ENCODE data around the gene SLC25A21. TPM values are rescaled to one million over a fixed set of nuclear protein-coding genes. Genes with fewer than 3 reads are reported as not detected.

Gene SLC25A21
- total and polyA plus RNA-seq, 10 of the 15 experiments (the other 5 are each of a cell fraction or from before 2014, with no cell fraction given), result 0.06 to 0.72 (median 0.17) TPM; not detected in 3

DNA sequence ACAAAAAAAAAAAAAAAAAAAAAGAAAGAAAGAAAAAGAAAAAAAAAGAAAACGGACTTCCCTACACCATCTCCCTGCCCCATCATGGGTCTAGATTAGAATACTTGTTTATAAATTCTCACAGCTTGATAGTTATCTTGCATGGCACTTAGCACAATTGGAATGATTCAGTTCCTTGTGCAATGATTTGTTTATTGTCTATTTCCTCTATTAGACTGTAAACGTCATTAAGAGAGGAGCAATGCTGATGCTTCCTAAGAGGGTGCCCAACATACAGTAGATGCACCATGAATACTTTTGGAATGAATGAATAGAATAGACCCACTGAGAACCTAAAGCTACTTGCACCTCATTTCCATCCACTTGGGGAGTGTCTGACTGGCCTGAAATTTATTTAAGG lies 469.9 kb downstream of the SLC25A21 start:
- in situ Hi-C loops (cut with MboI) (no loop called here), intact Hi-C loops (cut with micrococcal nuclease; ENCODE audit: unreplicated experiment) (no loop called here)
- ChIA-PET SMC1A (ENCODE audit: uncharacterized antibody, unreplicated experiment) (interaction anchor here (1.1 kb wide), 1 partner anchor 15 kb away, joined by 4 read pairs; no protein-coding TSS in a partner anchor), CTCF (interaction anchor here (2.2 kb wide), 1 partner anchor 46 kb away, joined by 5 read pairs; no protein-coding TSS in a partner anchor), RAD21 (ENCODE audit: unreplicated experiment) (no interaction called here), POLR2A (no interaction called here)
- Histone ChIP-seq H3K27me3 (replicated peaks in 1 of 2; ENCODE audit: control insufficient read depth in 2 of 2, insufficient read depth in 2 of 2, low read length in 1 of 2) (no peaks in the 10 kb centered on the region), H3K9me3 (replicated peaks; ENCODE audit: control insufficient read depth, insufficient read depth, low read length) (no peaks in the 10 kb centered on the region), H3K9ac (ENCODE audit: control insufficient read depth, insufficient read depth, low read length) (no peak overlapping the region), H4K20me1 (ENCODE audit: control insufficient read depth, insufficient read depth) (no peaks in the 10 kb centered on the region), H3K4me1 (ENCODE audit: control insufficient read depth, insufficient read depth, low read length) (no peaks in the 10 kb centered on the region), H3K4me2 (ENCODE audit: control insufficient read depth, insufficient read depth) (no peak overlapping the region), H3K27ac (ENCODE audit: control insufficient read depth, insufficient read depth) (no peak overlapping the region), H3K36me3 (ENCODE audit: control insufficient read depth in 2 of 2, insufficient read depth in 2 of 2, low read length in 1 of 2) (no peaks in the 10 kb centered on the region), H2AFZ (ENCODE audit: control insufficient read depth, low read depth, low read length) (no peak overlapping the region), H3K79me2 (ENCODE audit: control insufficient read depth, insufficient read depth, low read length) (no peaks in the 10 kb centered on the region), H3K4me3 (no peak overlapping the region)
- no peak for TF ChIP-seq ZBED1 (IDR thresholded peaks at IDR 0.05; ENCODE audit: borderline replicate concordance)
- TF ChIP-seq RELA (IDR thresholded peaks at IDR 0.05; ENCODE audit: borderline replicate concordance, partially characterized antibody), result no peak
- TF ChIP-seq CHD4 (IDR thresholded peaks at IDR 0.05), result no peak
- no peak for TF ChIP-seq USF2 (IDR thresholded peaks at IDR 0.05; ENCODE audit: borderline replicate concordance, low read depth, low read length)
- no peak for TF ChIP-seq HDAC6 (IDR thresholded peaks at IDR 0.05; ENCODE audit: unreplicated experiment)
- no peak for TF ChIP-seq CHD2 (IDR thresholded peaks at IDR 0.05; ENCODE audit: borderline replicate concordance, low read depth, low read length)
- TF ChIP-seq NFIC (IDR thresholded peaks at IDR 0.05; ENCODE audit: low read depth, low read length), result no peak
- TF ChIP-seq MEF2A (IDR thresholded peaks at IDR 0.05; ENCODE audit: insufficient read depth, low read depth, low read length), result no peak
- FAIRE-seq (no peak), ATAC-seq (no peak), DNase-seq (ENCODE audit: low read depth, low spot score) (no peak)
- BruUV-seq (replicated peaks), result no TSS peak
- 0% methylated on average over 2 of the region's 2 CpGs for WGBS (ENCODE audit: insufficient coverage, insufficient replicate concordance, low lambda C conversion rate, missing lambda C conversion rate)

All from GM12878 (cell line).